A549 (cell line): Measurements from ENCODE around the gene RARB. TPM values are rescaled to one million over a fixed set of nuclear protein-coding genes. Genes with fewer than 3 reads are reported as not detected.

Experiments
- ATAC-seq, 2 experiments: fragments of 200-7000 bp in 1 of 2; fragments of >200 bp in 1 of 2; cut with Nextera tagmentation in 1 of 2; cut with Tn5 transposase in 1 of 2; 3 replicates each; pipeline versions ENCODE4 v1.8.0 to v1.9.1; 2018 to 2020; ENCODE audit warnings: mild to moderate bottlenecking in 1 of 2, moderate library complexity in 1 of 2
- CTCF ChIA-PET: fragments of 300-600 bp; sonication (Branson Sonifier 250); formaldehyde crosslinking; extraction: SDS; loops from one replicate; lab custom pipeline; 2021; ENCODE audit warnings: antibody characterized with exemption, inconsistent platforms; lab: Yijun Ruan, JAX
- POLR2A ChIA-PET: fragments of 350-600 bp; formaldehyde crosslinking; extraction: SDS; loops from one replicate; lab custom pipeline; 2021; ENCODE audit warnings: antibody characterized with exemption, inconsistent platforms; lab: Yijun Ruan, JAX
- DNase-seq, 2 experiments: peaks; one replicate each; pipeline versions ENCODE4 v3.0.0 to v3.0.0-alpha.2; 2011 to 2016; ENCODE audit warnings: low read depth in 1 of 2, low spot score in 1 of 2
- FAIRE-seq: peaks from 2 replicates; lab custom pipeline; 2011; peaks lifted over from hg19 to GRCh38; lab: Jason Lieb, UNC
- H3K27ac ChIP-seq, 2 experiments: fragments of >200 bp; sonication (Bioruptor Twin); formaldehyde crosslinking; 3 replicates each; pipeline ENCODE4 v1.5.1; 2016 to 2017
- H3K4me1 ChIP-seq: fragments of >200 bp; sonication (Bioruptor Twin); formaldehyde crosslinking; 3 replicates; pipeline ENCODE4 v1.6.1; 2016
- H3K4me2 ChIP-seq: fragments of >200 bp; sonication (Bioruptor Twin); formaldehyde crosslinking; 3 replicates; pipeline ENCODE4 v1.6.1; 2016
- H3K4me3 ChIP-seq: fragments of >200 bp; sonication (Bioruptor Twin); formaldehyde crosslinking; 3 replicates; pipeline ENCODE4 v1.5.1; 2016
- H3K9me3 ChIP-seq: fragments of >200 bp; sonication (Bioruptor Twin); formaldehyde crosslinking; 3 replicates; pipeline ENCODE4 v1.6.1; 2016
- ATOH8 ChIP-seq: fragments of 250-450 bp; sonication (Bioruptor Pico); IDR thresholded peaks from 2 replicates; pipeline ENCODE4 v1.5.0; 2020; ENCODE audit warnings: low read depth, mild to moderate bottlenecking, moderate library complexity
- BCL3 ChIP-seq: fragments of >200 bp; sonication (Bioruptor Twin); formaldehyde crosslinking; IDR thresholded peaks from 3 replicates; pipeline ENCODE4 v1.6.1; 2016
- BHLHE40 ChIP-seq: IDR thresholded peaks from 2 replicates; pipeline ENCODE4 v1.6.1; 2012; ENCODE audit warnings: low read depth, low read length, inconsistent platforms
- CBX8 ChIP-seq: fragments of 200-600 bp; sonication (generic); IDR thresholded peaks from 2 replicates; pipeline ENCODE4 v1.6.1; 2016
- CEBPB ChIP-seq, 2 experiments: fragments of >200 bp in 1 of 2; sonication (Bioruptor Twin) in 1 of 2; formaldehyde crosslinking in 1 of 2; IDR thresholded peaks; 2 replicates each; pipeline ENCODE4 v1.6.1; 2012 to 2016
- CHD4 ChIP-seq: fragments of 200-600 bp; sonication (generic); IDR thresholded peaks from 2 replicates; pipeline ENCODE4 v1.6.1; 2016; ENCODE audit warnings: antibody characterized with exemption, mild to moderate bottlenecking, borderline replicate concordance
- CTCF ChIP-seq: fragments of >200 bp; sonication (Bioruptor Twin); formaldehyde crosslinking; IDR thresholded peaks from 3 replicates; pipeline ENCODE4 v1.5.1; 2016
- E2F6 ChIP-seq: IDR thresholded peaks from 2 replicates; pipeline ENCODE4 v1.6.1; 2012; ENCODE audit warnings: low read depth, borderline replicate concordance
- EHF ChIP-seq: fragments of 250-450 bp; sonication (Bioruptor Pico); IDR thresholded peaks from 2 replicates; pipeline ENCODE4 v1.5.0; 2020; ENCODE audit warnings: mild to moderate bottlenecking
- ESRRA ChIP-seq: fragments of 150-350 bp; IDR thresholded peaks from 2 replicates; pipeline ENCODE4 v1.6.1; 2014; ENCODE audit warnings: mild to moderate bottlenecking, low read length, borderline replicate concordance
- GATA3 ChIP-seq: IDR thresholded peaks from 2 replicates; pipeline ENCODE4 v1.6.1; 2012; ENCODE audit warnings: borderline replicate concordance
- HES2 ChIP-seq: fragments of >200 bp; sonication (Bioruptor Twin); formaldehyde crosslinking; IDR thresholded peaks from 2 replicates; pipeline ENCODE4 v1.6.1; 2016
- HOXB5 ChIP-seq: fragments of 250-450 bp; sonication (Bioruptor Pico); IDR thresholded peaks from 2 replicates; pipeline ENCODE4 v1.5.0; 2020; ENCODE audit warnings: mild to moderate bottlenecking, moderate library complexity
- JUN ChIP-seq, 2 experiments: fragments of >200 bp; sonication (Bioruptor Twin); formaldehyde crosslinking; IDR thresholded peaks; 2 replicates in 1 of 2; 3 replicates in 1 of 2; pipeline ENCODE4 v1.6.1; 2016 to 2017
- MAFK ChIP-seq: fragments of 450-650 bp; IDR thresholded peaks from 2 replicates; pipeline ENCODE4 v1.6.1; 2014; ENCODE audit not compliant: partially characterized antibody
- MAX ChIP-seq: IDR thresholded peaks from 2 replicates; pipeline ENCODE4 v1.6.1; 2012
- MYC ChIP-seq: IDR thresholded peaks from 2 replicates; pipeline ENCODE4 v1.6.1; 2012; ENCODE audit warnings: mild to moderate bottlenecking, inconsistent platforms, low read length, improper control_type of control experiment, borderline replicate concordance
- NPAS2 ChIP-seq: fragments of 250-450 bp; sonication (Bioruptor Pico); IDR thresholded peaks from 2 replicates; pipeline ENCODE4 v1.8.0; 2022; ENCODE audit warnings: mild to moderate bottlenecking, moderate library complexity, borderline replicate concordance
- NR3C1 ChIP-seq: fragments of >200 bp; sonication (Bioruptor Twin); formaldehyde crosslinking; IDR thresholded peaks from 3 replicates; pipeline ENCODE4 v1.6.1; 2017
- PBX3 ChIP-seq: IDR thresholded peaks from 2 replicates; pipeline ENCODE4 v1.6.1; 2012
- PHF8 ChIP-seq: fragments of 200-600 bp; sonication (generic); IDR thresholded peaks from 2 replicates; pipeline ENCODE4 v1.6.1; 2016; ENCODE audit warnings: low read depth, mild to moderate bottlenecking, antibody characterized with exemption, moderate library complexity, borderline replicate concordance
- POLR2A ChIP-seq: IDR thresholded peaks from 2 replicates; pipeline ENCODE4 v1.6.1; 2012; ENCODE audit warnings: mild to moderate bottlenecking, low read length
- RAD21 ChIP-seq, 2 experiments: fragments of >200 bp in 1 of 2; sonication (Bioruptor Twin) in 1 of 2; formaldehyde crosslinking in 1 of 2; IDR thresholded peaks in 1 of 2; conservative IDR thresholded peaks in 1 of 2; 2 replicates in 1 of 2; 3 replicates in 1 of 2; pipeline ENCODE4 v1.6.1; 2012 to 2018; ENCODE audit warnings: inconsistent platforms in 1 of 2
- RARB ChIP-seq: fragments of 250-450 bp; sonication (Bioruptor Pico); IDR thresholded peaks from 2 replicates; pipeline ENCODE4 v1.8.0; 2021; ENCODE audit warnings: mild to moderate bottlenecking, moderate library complexity
- RNF2 ChIP-seq: fragments of 200-600 bp; sonication (generic); IDR thresholded peaks from 2 replicates; pipeline ENCODE4 v1.6.1; 2016; ENCODE audit warnings: low read depth, mild to moderate bottlenecking, antibody characterized with exemption, moderate library complexity, borderline replicate concordance
- SREBF2 ChIP-seq: fragments of 450-650 bp; IDR thresholded peaks from 2 replicates; pipeline ENCODE4 v1.6.1; 2014; ENCODE audit warnings: mild to moderate bottlenecking, moderate library complexity
- TFCP2L1 ChIP-seq: fragments of 250-450 bp; sonication (Bioruptor Pico); IDR thresholded peaks from 2 replicates; pipeline ENCODE4 v1.5.0; 2021; ENCODE audit warnings: mild to moderate bottlenecking
- USF2 ChIP-seq: fragments of 450-650 bp; IDR thresholded peaks from 2 replicates; pipeline ENCODE4 v1.6.1; 2014; ENCODE audit warnings: antibody characterized with exemption
- ZC3H11A ChIP-seq: fragments of 450-650 bp; IDR thresholded peaks from 2 replicates; pipeline ENCODE4 v1.6.1; 2014; ENCODE audit warnings: antibody characterized with exemption, mild to moderate bottlenecking
- WGBS: methylation state at CpG from one replicate; pipeline ENCODE4 v1.1.6; 2017; ENCODE audit errors: missing lambda C conversion rate; 5-methylcytosine and 5-hydroxymethylcytosine counted together
- polyA plus RNA-seq, 4 experiments: library from polyadenylated mRNA; depleted of rRNA in 3 of 4; stranded (reverse); fragments of >200 nt; fragmentation: RNase III in 1 of 4; extraction: RNeasy Plus Mini Kit Qiagen cat#74134 plus additional on column Dnase treatment in 1 of 4; gene quantifications; 2 replicates in 3 of 4; 3 replicates in 1 of 4; pipeline ENCODE4 v1.2.3, GENCODE V29; 2011 to 2017

RARB gene
- polyA plus RNA-seq, 2 of the 4 experiments (the other 2 are of a cell fraction) = 24.5 to 30.8 TPM

- peak overlapping the region; percentile 81 for H3K4me2 ChIP-seq
- H3K4me1 ChIP-seq = peaks cover 49% of the 10 kb centered on the region
- no peaks in the 10 kb centered on the region for H3K9me3 ChIP-seq
- POLR2A ChIA-PET = no interaction called here
- WGBS = 8% methylated on average over 6 of the region's 6 CpGs
- ATAC-seq (no peak), FAIRE-seq (no peak), DNase-seq (no peak)
- peak overlapping the region; percentile 92 for H3K27ac ChIP-seq
- peak overlapping the region; percentile 68 for H3K4me3 ChIP-seq
- TF ChIP-seq RARB (CRISPR knock-in tag) = no peak
- TF ChIP-seq RAD21 (conservative IDR thresholded peaks at IDR 0.05 in 1 of 2, IDR thresholded peaks at IDR 0.05 in 1 of 2) = no peak
- TF ChIP-seq PBX3 = no peak
- no peak for TF ChIP-seq TFCP2L1
- TF ChIP-seq CBX8 = no peak
- no peak for TF ChIP-seq MAFK
- no peak for TF ChIP-seq CHD4
- TF ChIP-seq ATOH8 (CRISPR knock-in tag) = no peak
- TF ChIP-seq NPAS2 (CRISPR knock-in tag) = no peak
- TF ChIP-seq POLR2A = no peak
- TF ChIP-seq EHF (CRISPR knock-in tag) = no peak
- TF ChIP-seq BHLHE40 = no peak
- no peak for TF ChIP-seq E2F6
- TF ChIP-seq SREBF2 = no peak
- no peak for TF ChIP-seq MYC
- no peak for TF ChIP-seq JUN (IDR thresholded peaks at IDR 0.05)
- CTCF ChIA-PET = interaction anchor here (0.8 kb wide), 1 partner anchor 150 kb away, joined by 4 read pairs; no protein-coding TSS in a partner anchor
Measured at GRCh38 chr3:25430935-25431770, 3.1 kb downstream of the RARB start.

GRCh38 chr3:25432176-25432720 is 4.2 kb downstream of the RARB start:
- H3K4me2 ChIP-seq = peak overlapping the region; percentile 81
- FAIRE-seq (peak; percentile 43), DNase-seq (no peak), ATAC-seq (no peak)
- peak overlapping the region; percentile 92 for H3K27ac ChIP-seq
- POLR2A ChIA-PET = no interaction called here
- 69% methylated on average over 4 of the region's 4 CpGs for WGBS
- peak overlapping the region; percentile 68 for H3K4me3 ChIP-seq
- CTCF ChIA-PET = interaction anchor here (1.1 kb wide), 1 partner anchor 11 kb away, joined by 3 read pairs; no protein-coding TSS in a partner anchor
- peaks cover 40% of the 10 kb centered on the region for H3K4me1 ChIP-seq
- H3K9me3 ChIP-seq = no peaks in the 10 kb centered on the region
- TF ChIP-seq ATOH8 (CRISPR knock-in tag) = no peak
- no peak for TF ChIP-seq NR3C1
- no peak for TF ChIP-seq PHF8
- no peak for TF ChIP-seq HOXB5
- no peak for TF ChIP-seq TFCP2L1
- TF ChIP-seq CEBPB (IDR thresholded peaks at IDR 0.05) = no peak
- TF ChIP-seq HES2 = no peak
- no peak for TF ChIP-seq CTCF
- TF ChIP-seq EHF (CRISPR knock-in tag) = no peak
- TF ChIP-seq BCL3 = no peak
- no peak for TF ChIP-seq USF2
- no peak for TF ChIP-seq MAFK
- no peak for TF ChIP-seq RNF2
- no peak for TF ChIP-seq ZC3H11A
- TF ChIP-seq MAX = no peak
- TF ChIP-seq ESRRA = no peak
- TF ChIP-seq POLR2A = no peak
- no peak for TF ChIP-seq GATA3
